DOHH2 (cell line): ENCODE data around the gene NRL.
A peak's percentile ranks its signal among the peaks of the same experiment; 100 is the strongest.

ENCODE experiments used
- H3F3A ChIP-seq: fragments of 200-600 bp; sonication (generic), shearing (Covaris generic); 2 replicates; pipeline ENCODE4 v1.6.0; 2016; ENCODE audit warnings: antibody characterized with exemption, mild to moderate bottlenecking; ENCODE audit not compliant: control insufficient read depth, insufficient read depth
- H3K27ac ChIP-seq: fragments of 200-600 bp; sonication (generic); 2 replicates; pipeline ENCODE4 v1.5.1; 2014; ENCODE audit warnings: low read depth, mild to moderate bottlenecking, low read length, moderate library complexity
- H3K27me3 ChIP-seq: fragments of 200-600 bp; sonication (generic); 2 replicates; pipeline ENCODE4 v1.6.1; 2014; ENCODE audit warnings: mild to moderate bottlenecking, low read length, mixed read lengths; ENCODE audit not compliant: control insufficient read depth
- H3K36me3 ChIP-seq: fragments of 200-600 bp; sonication (generic); 2 replicates; pipeline ENCODE4 v1.6.1; 2014; ENCODE audit warnings: mild to moderate bottlenecking, low read length, moderate library complexity, mixed read lengths; ENCODE audit not compliant: control insufficient read depth
- H3K4me1 ChIP-seq: fragments of 200-600 bp; sonication (generic); 2 replicates; pipeline ENCODE4 v1.6.1; 2014; ENCODE audit warnings: mild to moderate bottlenecking, low read length, mixed read lengths; ENCODE audit not compliant: control insufficient read depth
- H3K4me2 ChIP-seq: fragments of 200-600 bp; sonication (generic); 2 replicates; pipeline ENCODE4 v1.6.0; 2014; ENCODE audit warnings: mild to moderate bottlenecking, low read length, moderate library complexity
- H3K4me3 ChIP-seq: fragments of 200-600 bp; sonication (generic); 2 replicates; pipeline ENCODE4 v1.5.1; 2014; ENCODE audit warnings: mild to moderate bottlenecking, low read length, mixed read lengths
- H3K79me2 ChIP-seq: fragments of 200-600 bp; sonication (generic); 2 replicates; pipeline ENCODE4 v1.6.1; 2014; ENCODE audit warnings: mild to moderate bottlenecking, low read length, mixed read lengths; ENCODE audit not compliant: control insufficient read depth
- H3K9me2 ChIP-seq: fragments of 200-600 bp; sonication (generic); replicated peaks from 2 replicates; pipeline ENCODE4 v1.6.1; 2014; ENCODE audit warnings: mild to moderate bottlenecking, low read length, mixed read lengths; ENCODE audit not compliant: control insufficient read depth
- H3K9me3 ChIP-seq: fragments of 200-600 bp; sonication (generic); 2 replicates; pipeline ENCODE4 v1.6.1; 2014; ENCODE audit warnings: antibody characterized with exemption, low read length, mixed read lengths; ENCODE audit not compliant: control insufficient read depth, insufficient read depth
- H4K20me1 ChIP-seq: fragments of 200-600 bp; sonication (generic); 2 replicates; pipeline ENCODE4 v1.6.0; 2014; ENCODE audit warnings: low read depth, mild to moderate bottlenecking, antibody characterized with exemption, low read length, moderate library complexity; ENCODE audit not compliant: control insufficient read depth, insufficient read depth
- EZH2phosphoT487 ChIP-seq: fragments of 200-600 bp; sonication (generic); IDR thresholded peaks from 2 replicates; pipeline ENCODE4 v1.6.1; 2017; ENCODE audit warnings: borderline replicate concordance, mild to moderate bottlenecking, antibody characterized with exemption, low read length, moderate library complexity, mixed read lengths
- TF ChIP-seq, protein P1 (sequence below): fragments of 200-600 bp; sonication (generic); IDR thresholded peaks from one replicate; pipeline ENCODE4 v1.5.1; 2014; ENCODE audit warnings: antibody characterized with exemption, mild to moderate bottlenecking, low read depth, low read length; ENCODE audit not compliant: poor library complexity, severe bottlenecking

Gene NRL

DNA sequence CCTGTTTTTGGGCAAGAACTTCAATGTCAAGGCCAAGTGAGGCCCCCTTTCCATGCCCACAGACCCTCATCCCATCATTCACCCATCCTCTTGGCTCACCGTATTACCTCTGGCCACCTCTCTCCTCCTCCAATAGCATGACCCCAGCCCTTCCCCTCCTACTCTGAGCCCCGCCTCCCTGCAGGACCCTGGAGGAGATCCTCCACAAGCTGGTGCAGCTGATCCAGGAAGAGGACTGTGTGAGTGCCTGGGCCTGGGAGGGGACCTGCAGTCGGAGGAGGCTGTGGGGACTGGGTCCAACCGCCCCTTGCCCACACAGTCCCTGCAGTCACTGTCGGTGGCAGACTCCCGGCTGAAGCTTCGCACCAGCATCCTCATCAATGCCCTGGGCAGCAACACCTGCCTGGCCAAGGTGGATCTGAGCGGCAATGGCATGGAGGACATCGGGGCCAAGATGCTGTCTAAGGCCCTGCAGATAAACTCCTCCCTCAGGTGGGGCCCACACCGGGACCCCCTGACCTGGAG is 55.7 kb downstream of the NRL start:
- no peaks in the 10 kb centered on the region for H4K20me1 ChIP-seq
- no peaks in the 10 kb centered on the region for H3F3A ChIP-seq
- TF ChIP-seq, protein P1, sequence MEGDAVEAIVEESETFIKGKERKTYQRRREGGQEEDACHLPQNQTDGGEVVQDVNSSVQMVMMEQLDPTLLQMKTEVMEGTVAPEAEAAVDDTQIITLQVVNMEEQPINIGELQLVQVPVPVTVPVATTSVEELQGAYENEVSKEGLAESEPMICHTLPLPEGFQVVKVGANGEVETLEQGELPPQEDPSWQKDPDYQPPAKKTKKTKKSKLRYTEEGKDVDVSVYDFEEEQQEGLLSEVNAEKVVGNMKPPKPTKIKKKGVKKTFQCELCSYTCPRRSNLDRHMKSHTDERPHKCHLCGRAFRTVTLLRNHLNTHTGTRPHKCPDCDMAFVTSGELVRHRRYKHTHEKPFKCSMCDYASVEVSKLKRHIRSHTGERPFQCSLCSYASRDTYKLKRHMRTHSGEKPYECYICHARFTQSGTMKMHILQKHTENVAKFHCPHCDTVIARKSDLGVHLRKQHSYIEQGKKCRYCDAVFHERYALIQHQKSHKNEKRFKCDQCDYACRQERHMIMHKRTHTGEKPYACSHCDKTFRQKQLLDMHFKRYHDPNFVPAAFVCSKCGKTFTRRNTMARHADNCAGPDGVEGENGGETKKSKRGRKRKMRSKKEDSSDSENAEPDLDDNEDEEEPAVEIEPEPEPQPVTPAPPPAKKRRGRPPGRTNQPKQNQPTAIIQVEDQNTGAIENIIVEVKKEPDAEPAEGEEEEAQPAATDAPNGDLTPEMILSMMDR, result no peak
- TF ChIP-seq EZH2phosphoT487, result no peak
- no peaks in the 10 kb centered on the region for H3K79me2 ChIP-seq
- no peaks in the 10 kb centered on the region for H3K9me3 ChIP-seq
- no peaks in the 10 kb centered on the region for H3K4me1 ChIP-seq
- H3K4me2 ChIP-seq, result no peak overlapping the region
- H3K27me3 ChIP-seq, result no peaks in the 10 kb centered on the region
- H3K36me3 ChIP-seq, result no peaks in the 10 kb centered on the region
- no peak overlapping the region for H3K27ac ChIP-seq
- no peak overlapping the region for H3K4me3 ChIP-seq
- no peaks in the 10 kb centered on the region for H3K9me2 ChIP-seq

DNA sequence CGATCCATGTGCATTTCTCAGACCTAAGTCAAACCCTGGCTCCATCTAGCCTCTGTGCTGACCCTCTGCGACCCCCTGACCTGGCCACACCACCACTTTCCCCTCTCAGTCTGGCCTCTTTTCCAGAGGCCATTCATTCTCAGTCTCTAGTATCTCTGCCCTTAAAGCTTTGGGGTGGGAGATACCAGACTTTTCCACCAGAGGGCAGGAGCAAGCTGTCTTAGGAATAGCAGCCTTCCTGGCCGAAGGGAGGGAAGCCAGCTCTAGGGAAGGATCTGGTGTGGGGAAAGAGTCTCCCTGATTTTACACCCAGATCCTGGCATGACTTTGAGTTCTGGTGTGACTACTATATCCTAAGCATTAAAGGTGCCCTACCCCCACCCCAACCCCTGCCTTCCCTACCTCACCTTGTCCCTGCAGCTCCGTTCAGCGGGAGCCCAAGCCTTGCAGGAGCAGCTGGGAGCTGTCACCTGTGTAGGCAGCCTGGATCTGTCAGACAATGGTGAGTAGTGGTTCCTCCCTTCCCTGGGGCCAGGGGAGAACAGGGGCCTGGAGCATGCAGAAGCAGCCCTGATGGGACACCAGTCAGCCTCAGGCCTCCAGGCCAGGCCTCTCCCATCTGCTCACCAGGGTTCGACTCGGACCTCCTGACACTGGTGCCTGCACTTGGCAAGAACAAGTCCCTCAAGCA is 56.3 kb downstream of the NRL start:
- H3K27me3 ChIP-seq, result peaks cover 1% of the 10 kb centered on the region; the same call in 1 of the 2 replicates
- TF ChIP-seq, protein P1, result peak; percentile 63
- TF ChIP-seq EZH2phosphoT487, result no peak
- H3K9me2 ChIP-seq, result no peaks in the 10 kb centered on the region
- no peak overlapping the region for H3K4me2 ChIP-seq
- H3K4me1 ChIP-seq, result no peaks in the 10 kb centered on the region
- H3K9me3 ChIP-seq, result no peaks in the 10 kb centered on the region
- no peaks in the 10 kb centered on the region for H3F3A ChIP-seq
- no peaks in the 10 kb centered on the region for H4K20me1 ChIP-seq
- no peaks in the 10 kb centered on the region for H3K79me2 ChIP-seq
- H3K36me3 ChIP-seq, result no peaks in the 10 kb centered on the region
- no peak overlapping the region for H3K27ac ChIP-seq
- no peak overlapping the region for H3K4me3 ChIP-seq

DNA sequence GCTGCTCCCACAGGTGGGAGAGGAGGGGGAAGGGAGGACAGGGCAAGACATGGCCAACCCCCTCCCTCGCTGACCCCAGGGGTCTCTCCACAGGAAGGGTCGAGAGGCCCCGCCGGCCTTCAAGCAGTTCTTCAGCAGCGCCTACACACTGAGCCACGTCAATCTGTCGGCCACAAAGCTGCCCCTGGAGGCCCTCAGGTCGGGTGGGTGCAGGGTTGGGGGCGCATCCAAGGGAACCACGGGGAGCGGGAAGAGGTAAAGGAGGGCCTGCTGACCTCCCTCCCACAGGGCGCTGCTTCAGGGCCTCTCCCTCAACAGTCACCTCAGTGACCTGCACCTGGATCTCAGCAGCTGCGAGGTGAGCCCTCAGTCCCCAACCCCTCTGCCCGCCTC is 56.9 kb downstream of the NRL start:
- TF ChIP-seq, protein P1, result no peak
- no peak for TF ChIP-seq EZH2phosphoT487
- Histone ChIP-seq H3K4me2 (no peak overlapping the region), H3K79me2 (no peaks in the 10 kb centered on the region), H3F3A (no peaks in the 10 kb centered on the region), H4K20me1 (no peaks in the 10 kb centered on the region), H3K27ac (no peak overlapping the region), H3K36me3 (no peaks in the 10 kb centered on the region), H3K27me3 (peaks cover 6% of the 10 kb centered on the region), H3K4me3 (no peak overlapping the region), H3K9me2 (no peaks in the 10 kb centered on the region), H3K4me1 (peaks cover under 1% of the 10 kb centered on the region; the same call in 1 of the 2 replicates), H3K9me3 (no peaks in the 10 kb centered on the region)
